Neutrophil (primary cell): ENCODE results near the gene ZSCAN21.
"Not testable (repeated sequence)": the region's sequence is repeated elsewhere in the genome, so short reads cannot be mapped to it uniquely, and the experiment has no call there.

Experiments
- H3K27ac ChIP-seq: fragments of 200-600 bp; sonication (generic); 2 replicates; pipeline ENCODE4 v1.5.1; 2016; ENCODE audit warnings: mild to moderate bottlenecking, moderate library complexity
- H3K27me3 ChIP-seq: fragments of 200-600 bp; sonication (generic); 2 replicates; pipeline ENCODE4 v1.6.0; 2016; ENCODE audit warnings: mild to moderate bottlenecking
- H3K36me3 ChIP-seq: fragments of 200-600 bp; sonication (generic); 2 replicates; pipeline ENCODE4 v1.5.1; 2017
- H3K4me1 ChIP-seq, 2 experiments: fragments of 200-600 bp in 1 of 2; sonication (generic) in 1 of 2; 1 replicate in 1 of 2; 2 replicates in 1 of 2; pipeline versions ENCODE4 v1.5.1 to v1.6.1; 2013 to 2016; ENCODE audit warnings: low read depth in 1 of 2, low read length in 1 of 2, mild to moderate bottlenecking in 1 of 2, moderate library complexity in 1 of 2; ENCODE audit not compliant: control insufficient read depth in 1 of 2, insufficient read depth in 1 of 2
- H3K4me3 ChIP-seq, 2 experiments: fragments of 200-600 bp in 1 of 2; sonication (generic) in 1 of 2; 1 replicate in 1 of 2; 2 replicates in 1 of 2; pipeline ENCODE4 v1.5.1; 2013 to 2016; ENCODE audit warnings: low read depth in 1 of 2, low read length in 1 of 2, mild to moderate bottlenecking in 1 of 2, moderate library complexity in 1 of 2
- H3K9me3 ChIP-seq: fragments of 200-600 bp; sonication (generic); 2 replicates; pipeline ENCODE4 v1.5.1; 2016
- TF ChIP-seq, protein P1 (sequence below): fragments of 200-600 bp; sonication (generic); IDR thresholded peaks from 2 replicates; pipeline ENCODE4 v1.5.1; 2016; ENCODE audit warnings: antibody characterized with exemption

ZSCAN21 gene

DNA sequence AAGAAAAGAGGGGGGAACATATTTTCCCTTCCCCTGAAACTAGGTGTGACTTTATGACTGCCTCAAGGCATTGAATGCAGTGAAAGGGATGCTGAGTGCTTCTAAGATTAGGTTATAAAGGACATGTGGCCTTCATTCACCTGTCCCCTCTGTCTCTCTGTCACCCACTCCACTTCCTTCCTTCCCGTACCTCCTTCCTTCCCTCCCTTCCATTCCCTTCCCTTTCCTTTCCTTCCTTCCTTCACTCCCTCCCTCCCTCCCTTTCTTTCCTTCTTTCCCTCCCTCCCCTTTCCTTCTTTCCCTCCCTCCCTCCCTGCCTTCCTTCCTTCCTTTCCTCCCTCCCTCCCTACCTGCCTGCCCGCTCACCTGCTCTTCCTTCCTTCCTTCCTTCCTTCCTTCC, 38.7 kb upstream of the ZSCAN21 start:
- no peaks in the 10 kb centered on the region for H3K36me3 ChIP-seq
- no peaks in the 10 kb centered on the region for H3K27me3 ChIP-seq
- no peak overlapping the region for H3K4me3 ChIP-seq
- H3K9me3 ChIP-seq, result no peaks in the 10 kb centered on the region
- H3K27ac ChIP-seq, result no peak overlapping the region
- TF ChIP-seq, protein P1, sequence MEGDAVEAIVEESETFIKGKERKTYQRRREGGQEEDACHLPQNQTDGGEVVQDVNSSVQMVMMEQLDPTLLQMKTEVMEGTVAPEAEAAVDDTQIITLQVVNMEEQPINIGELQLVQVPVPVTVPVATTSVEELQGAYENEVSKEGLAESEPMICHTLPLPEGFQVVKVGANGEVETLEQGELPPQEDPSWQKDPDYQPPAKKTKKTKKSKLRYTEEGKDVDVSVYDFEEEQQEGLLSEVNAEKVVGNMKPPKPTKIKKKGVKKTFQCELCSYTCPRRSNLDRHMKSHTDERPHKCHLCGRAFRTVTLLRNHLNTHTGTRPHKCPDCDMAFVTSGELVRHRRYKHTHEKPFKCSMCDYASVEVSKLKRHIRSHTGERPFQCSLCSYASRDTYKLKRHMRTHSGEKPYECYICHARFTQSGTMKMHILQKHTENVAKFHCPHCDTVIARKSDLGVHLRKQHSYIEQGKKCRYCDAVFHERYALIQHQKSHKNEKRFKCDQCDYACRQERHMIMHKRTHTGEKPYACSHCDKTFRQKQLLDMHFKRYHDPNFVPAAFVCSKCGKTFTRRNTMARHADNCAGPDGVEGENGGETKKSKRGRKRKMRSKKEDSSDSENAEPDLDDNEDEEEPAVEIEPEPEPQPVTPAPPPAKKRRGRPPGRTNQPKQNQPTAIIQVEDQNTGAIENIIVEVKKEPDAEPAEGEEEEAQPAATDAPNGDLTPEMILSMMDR, result no peak
- peaks cover 44 to 58% of the 10 kb centered on the region in 2 experiments for H3K4me1 ChIP-seq

DNA sequence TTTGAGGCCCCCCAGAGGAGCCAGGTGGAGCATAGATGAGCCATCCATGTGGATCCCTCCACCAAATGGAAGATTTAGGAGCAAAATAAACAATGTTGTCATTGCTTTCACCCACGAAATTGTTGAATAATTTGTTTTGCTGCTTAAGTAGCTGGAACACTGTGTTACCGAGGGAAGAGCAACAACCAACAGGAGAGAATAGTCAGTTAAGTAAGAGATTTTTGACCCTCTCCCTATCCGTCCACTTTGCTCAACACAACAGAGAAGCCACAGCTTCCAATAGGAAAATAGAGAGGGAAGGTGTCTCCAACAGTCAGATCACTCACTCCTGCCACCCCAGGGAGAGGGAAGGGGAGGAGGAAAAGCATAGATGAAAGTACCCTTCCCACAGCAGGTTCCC, 38.1 kb upstream of the ZSCAN21 start:
- TF ChIP-seq, protein P1, result no peak
- Histone ChIP-seq H3K36me3 (no peaks in the 10 kb centered on the region), H3K4me1 (peaks cover 49 to 59% of the 10 kb centered on the region in 2 experiments), H3K9me3 (no peaks in the 10 kb centered on the region), H3K4me3 (no peak overlapping the region), H3K27me3 (no peaks in the 10 kb centered on the region), H3K27ac (peak overlapping the region; percentile 64)

DNA sequence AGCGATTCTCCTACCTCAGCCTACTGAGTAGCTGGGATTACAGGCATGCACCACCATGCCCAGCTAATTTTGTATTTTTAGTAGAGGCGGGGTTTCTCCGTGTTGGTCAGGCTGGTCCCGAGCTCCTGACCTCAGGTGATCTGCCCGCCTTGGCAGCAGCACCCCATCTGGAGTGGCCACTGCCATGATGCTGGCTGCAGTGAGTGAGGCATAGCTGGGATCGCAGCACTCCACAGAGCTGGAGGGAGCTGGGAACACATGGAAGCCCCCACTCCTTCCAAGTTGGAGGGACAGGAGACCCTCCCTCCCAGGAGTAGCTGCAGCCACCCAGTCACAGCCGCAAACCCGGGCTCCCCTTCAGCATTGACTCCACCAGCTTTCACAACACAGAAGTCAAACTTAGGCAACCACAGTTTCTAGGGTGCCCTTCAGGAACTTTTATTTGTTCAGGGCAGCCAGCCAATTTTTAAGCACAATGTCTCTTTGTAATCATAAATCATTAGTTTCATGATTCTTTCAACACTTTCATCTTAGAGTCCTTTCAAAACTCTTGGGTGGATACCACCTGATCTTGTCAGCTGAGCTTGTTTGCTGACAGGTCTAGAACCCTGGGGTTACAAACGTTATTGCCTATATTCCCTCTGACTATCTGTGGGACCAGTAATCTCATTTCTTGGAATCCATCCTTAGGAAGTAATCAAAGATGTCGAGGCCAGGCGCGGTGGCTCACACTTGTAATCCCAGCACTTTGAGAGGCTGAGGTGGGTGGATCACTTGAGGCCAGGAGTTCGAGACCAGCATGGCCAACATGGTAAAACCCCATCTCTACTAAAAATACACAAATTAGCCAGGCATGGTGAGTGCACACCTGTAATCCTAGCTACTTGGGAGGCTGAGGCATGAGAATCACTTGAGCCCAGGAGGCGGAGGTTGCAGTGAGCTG, 36.9 kb upstream of the ZSCAN21 start:
- not testable (repeated sequence) for H3K36me3 ChIP-seq, H3K27me3 ChIP-seq, H3K9me3 ChIP-seq, H3K4me3 ChIP-seq
- Histone ChIP-seq H3K27ac (peak overlapping the region; percentile 64), H3K4me1 (peaks cover 48 to 50% of the 10 kb centered on the region in 2 experiments)

DNA sequence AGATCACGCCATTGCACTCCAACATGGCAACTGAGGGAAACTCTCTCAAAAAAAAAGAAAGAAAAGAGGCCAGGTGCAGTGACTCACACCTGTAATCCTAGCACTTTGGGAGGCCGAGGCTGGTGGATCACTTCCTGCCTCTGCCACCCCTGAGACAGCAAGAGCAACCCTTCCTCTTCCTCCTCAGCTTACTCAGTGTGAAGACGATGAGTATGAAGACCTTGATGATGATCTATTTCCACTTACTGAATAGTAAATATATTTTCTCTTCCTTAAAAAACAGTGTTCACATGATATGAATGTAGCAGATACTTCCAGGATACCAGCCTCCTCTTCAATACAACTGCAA, 36.3 kb upstream of the ZSCAN21 start:
- H3K27ac ChIP-seq, result peak overlapping the region; percentile 64
- H3K36me3 ChIP-seq, result no peaks in the 10 kb centered on the region
- H3K4me1 ChIP-seq, result peaks cover 48 to 53% of the 10 kb centered on the region in 2 experiments
- H3K4me3 ChIP-seq, result no peak overlapping the region
- H3K27me3 ChIP-seq, result no peaks in the 10 kb centered on the region
- TF ChIP-seq, protein P1, result no peak
- H3K9me3 ChIP-seq, result no peaks in the 10 kb centered on the region

DNA sequence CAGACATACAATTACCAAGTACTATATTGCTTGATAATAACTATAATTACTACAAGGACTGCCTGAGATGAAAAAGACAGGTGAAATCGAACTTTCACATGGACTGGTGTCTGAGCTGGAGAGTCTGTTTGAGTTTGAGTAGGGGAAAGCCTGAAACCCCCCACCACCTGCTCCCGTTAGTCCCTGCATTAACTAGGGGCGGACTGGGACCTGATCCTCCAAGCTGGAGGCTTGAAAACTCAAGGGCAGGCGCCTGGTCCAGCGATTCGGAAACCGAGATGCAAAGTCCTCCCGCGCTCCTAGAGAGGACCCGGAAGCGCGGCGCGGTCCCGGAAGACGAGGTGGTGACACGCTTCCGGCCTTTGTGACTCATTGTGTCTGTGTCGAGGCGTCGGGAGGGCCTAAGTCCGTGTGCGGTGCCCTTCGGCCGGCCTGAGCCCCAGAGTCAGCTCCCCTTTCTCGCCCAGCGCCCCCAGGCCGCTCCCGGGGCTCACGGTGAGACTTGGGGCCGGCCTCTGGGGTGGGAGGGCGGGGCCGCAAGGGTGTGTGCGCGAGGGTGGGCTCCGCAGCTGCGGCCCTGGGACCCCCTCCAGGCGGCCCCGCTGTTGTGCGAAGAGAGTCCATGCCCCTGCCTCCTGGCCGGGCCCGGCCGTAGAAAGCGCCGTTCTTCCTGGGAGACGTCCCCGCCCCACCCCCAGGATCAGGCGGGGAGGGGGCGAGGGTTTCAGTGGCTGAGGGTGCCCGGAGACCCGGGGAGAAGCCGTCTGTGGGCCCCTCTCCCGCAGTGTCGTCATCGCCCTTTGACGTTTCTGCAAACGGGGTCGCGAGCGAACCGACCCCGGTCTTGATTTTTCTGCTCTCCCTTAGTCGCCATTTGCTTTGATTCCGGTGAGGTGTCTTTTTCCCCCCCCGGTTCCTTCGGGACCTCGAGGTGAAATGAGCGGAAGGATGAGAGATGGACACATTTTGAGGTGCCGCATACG, 34.1 kb upstream of the ZSCAN21 start, which contains the start of gene ZKSCAN1:
TSS of gene ZKSCAN1 (plus strand) at position 365 of the 983 bp plus-strand sequence. CDS start 7,911 bp downstream, outside the sequence.
- H3K27me3 ChIP-seq, result no peaks in the 10 kb centered on the region
- H3K36me3 ChIP-seq, result peaks cover 5% of the 10 kb centered on the region
- no peaks in the 10 kb centered on the region for H3K9me3 ChIP-seq
- TF ChIP-seq, protein P1, result peak; percentile 20
- H3K4me3 ChIP-seq, result peak within 1 kb of the TSS; percentile 82 to 98
- H3K27ac ChIP-seq, result peak within 1 kb of the TSS; percentile 94
- H3K4me1 ChIP-seq, result peaks cover 48 to 53% of the 10 kb centered on the region in 2 experiments
